GM18873 (cell line): ENCODE measurements around the gene POU2F3.
"Not testable (repeated sequence)": the region's sequence is repeated elsewhere in the genome, so short reads cannot be mapped to it uniquely, and the experiment has no call there.

Experiments used
- ATAC-seq: cut with Tn5 transposase; IDR thresholded peaks from one replicate; pipeline ENCODE4 v1.9.1; 2021; ENCODE audit warnings: mild to moderate bottlenecking, moderate library complexity, moderate number of reproducible peaks; ENCODE audit not compliant: unreplicated experiment, low FRiP score

POU2F3 gene

GRCh38 chr11:120245434-120245833 is 5.5 kb downstream of the POU2F3 start:
- no peak for ATAC-seq

DNA sequence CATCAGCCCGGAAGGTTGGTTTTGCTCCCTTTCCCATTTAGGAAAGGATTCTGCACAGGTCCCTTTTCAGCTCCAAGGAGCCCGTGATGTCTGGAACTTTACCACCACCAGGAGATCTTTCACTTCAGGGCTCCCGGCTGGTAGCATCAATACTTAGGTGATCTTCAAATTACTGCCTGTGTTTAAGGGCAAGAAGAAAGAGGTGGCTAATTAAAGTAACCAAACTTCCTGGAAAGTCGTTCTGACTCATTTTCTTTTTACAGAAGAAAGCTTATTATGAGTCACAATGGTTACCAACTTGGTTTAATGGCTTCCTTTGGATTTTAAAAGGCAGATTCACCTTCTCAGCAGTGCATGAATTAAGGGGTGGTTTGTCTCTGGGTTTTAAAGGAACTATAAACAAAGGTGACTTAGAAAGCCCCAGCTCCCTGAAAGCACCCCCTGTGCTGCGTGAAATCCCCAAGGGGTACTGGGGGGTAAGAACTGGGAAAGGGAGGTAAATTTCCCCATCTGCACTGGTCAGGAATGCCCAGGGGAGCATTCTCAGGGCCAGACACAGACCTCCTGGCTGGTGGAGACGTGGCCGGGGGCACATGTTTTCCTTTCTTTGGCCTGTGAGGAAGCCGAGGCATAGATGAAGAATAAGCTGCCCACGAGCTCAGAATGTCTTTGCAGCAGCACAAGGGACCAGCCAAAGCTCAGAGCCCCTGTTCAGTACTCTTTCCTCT is 8.8 kb downstream of the POU2F3 start:
- ATAC-seq, result peak; percentile 55

DNA sequence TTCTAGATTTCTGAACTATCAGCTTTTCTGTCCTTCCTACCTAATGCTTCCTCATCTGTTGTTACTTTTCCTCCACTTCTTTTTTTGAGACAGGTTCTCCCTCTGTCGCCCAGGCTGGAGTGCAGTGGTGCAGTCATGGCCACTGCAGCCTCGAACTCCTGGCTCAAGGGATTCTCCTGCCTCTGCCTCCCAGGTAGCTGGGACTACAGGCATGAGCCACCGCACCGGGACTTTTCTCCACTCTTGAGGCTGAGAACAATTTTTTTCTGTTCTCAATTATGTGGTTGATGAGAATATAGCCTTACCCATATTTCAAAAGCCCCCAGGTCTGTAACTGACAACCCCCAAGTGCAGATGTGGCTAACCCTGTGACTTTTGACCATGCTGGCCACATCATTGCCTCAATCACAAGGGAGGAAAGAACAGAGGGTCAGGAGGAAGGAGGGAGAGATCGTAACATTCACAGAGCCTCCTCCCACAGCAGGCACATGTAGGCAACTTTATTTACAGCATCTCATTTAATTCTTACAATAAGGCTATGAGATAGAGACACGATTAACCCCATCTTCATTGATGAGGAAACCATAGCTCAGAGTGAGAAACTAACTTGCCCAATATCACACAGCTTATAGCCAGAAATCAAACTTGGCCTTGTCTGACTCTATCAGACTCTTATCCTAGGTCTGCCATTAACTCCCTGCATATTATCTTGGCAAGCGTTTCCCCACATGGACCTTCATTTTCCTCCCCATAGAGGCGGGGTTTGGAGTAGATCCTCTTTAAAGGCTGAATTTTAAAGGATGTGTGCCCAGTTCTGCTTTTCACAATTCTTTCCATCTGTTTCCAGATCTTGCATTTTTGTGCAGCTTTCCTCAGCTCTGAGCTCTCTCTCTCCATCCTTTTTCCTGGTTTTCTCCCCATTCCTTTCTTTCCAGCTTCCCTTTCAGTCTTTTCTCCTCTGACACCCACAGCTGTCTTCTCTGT is 9.6 kb downstream of the POU2F3 start:
- ATAC-seq, result no peak

DNA sequence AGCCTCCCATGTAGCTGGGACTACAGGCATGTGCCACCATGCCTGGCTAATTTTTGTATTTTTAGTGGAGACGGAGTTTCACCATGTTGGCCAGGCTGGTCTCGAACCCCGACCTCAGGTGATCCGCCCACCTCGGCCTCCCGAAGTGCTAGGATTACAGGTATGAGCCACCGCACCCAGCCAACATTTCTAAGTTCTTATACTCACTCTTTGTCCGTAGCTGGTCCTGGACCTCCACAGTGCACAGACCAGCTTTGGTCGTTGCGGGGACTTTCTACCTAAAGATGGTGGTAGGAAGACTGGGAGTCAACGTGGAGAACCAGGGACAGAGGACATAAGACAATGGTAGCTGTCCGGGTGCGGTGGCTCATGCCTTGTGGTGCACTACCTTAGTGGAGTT is 13.4 kb downstream of the POU2F3 start:
- ATAC-seq, result not testable (repeated sequence)

DNA sequence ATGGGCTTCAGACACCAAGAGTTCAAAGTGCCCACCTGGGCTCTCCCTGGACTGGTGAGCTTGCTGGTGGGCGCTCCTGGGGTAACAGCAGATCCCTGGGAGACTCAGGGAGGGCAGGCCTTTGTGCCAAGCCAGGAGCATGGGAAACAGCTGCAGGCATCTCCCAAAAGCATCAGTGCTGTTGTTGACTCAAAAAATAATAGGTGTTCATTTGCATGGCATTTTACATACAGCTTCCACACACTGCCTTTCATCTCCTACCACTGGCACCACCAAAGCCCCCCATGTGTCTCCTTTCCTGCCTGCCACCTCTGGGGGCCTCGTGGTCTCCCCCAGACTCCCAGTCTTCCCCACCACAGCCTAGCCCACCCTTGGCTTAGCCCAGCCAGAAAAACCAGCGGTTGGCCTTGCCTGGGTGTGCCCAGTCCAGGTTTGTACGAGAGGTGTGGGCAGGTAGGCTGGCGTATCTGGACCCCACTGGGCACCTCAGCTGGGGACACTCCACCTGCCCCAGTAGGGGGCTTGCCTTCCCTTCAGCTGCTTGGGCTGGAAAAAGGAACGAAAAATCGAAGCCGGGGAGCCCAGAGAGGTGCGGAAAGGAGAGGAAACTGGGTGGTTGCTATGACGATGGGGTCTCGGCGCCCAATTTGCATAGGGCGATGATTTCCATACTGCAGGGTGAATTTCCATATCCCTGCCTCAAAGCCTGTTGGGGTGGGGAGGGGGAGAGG is 15.0 kb downstream of the POU2F3 start:
- no peak for ATAC-seq

DNA sequence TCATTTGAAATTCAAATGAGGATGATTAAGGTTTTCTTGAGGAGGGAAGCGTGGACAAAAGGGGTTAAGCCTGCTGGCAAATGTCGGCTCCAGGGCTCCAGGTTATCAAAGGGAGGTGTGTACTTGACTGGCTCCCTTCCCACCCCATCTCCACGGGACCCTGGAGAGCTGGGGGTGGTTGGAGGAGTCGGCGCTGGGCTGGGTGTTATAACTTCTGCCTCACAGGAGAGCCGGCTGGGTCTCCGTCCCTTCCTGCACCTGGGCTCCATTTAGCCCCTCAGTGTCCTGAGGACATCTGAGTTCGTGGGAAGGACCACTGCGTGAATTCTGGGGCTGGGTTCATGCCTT is 15.6 kb downstream of the POU2F3 start:
- no peak for ATAC-seq

- ATAC-seq, result no peak
Measured at GRCh38 chr11:120256178-120256577, 16.2 kb downstream of the POU2F3 start.

- no peak for ATAC-seq
Measured at GRCh38 chr11:120256779-120257178, 16.8 kb downstream of the POU2F3 start.

DNA sequence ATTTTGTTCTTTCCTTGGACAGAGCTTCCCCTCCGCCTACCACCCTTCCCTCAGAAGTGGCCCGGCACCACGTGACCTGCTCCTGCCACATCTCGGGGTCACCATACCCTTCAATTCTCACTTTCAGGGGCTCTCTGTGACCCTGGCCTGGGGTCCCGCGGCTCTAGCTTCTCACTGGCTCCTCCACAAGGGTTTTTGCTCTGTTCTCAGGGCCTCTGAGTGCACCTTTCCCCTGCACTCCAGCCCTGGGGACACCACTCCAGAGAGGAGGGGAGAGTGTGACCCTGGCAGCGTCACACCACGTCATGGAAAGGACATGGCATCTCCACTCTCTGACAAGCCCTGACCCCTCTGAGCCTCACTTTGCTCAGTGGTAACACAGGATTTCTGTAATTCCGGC is 17.4 kb downstream of the POU2F3 start:
- no peak for ATAC-seq

DNA sequence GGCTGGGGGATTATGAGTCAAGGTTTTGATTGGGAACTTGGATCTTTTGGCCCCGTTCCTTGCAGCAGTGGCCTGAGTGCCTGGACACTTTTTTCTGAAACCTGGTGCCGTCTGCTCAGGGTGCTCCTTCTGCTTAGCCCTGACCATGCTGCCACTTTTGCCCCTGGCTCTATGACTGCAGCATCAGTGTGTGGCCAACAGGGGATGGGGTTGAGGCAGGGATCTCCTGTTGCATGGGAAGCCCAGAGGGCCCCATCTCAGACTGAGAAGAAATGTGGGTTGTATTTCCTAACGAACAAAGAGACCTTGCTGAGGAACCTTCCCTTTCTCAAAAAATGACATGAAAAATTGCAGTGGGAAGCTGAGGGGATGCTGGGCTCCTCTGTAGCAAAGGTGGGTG is 18.7 kb downstream of the POU2F3 start:
- ATAC-seq, result no peak

DNA sequence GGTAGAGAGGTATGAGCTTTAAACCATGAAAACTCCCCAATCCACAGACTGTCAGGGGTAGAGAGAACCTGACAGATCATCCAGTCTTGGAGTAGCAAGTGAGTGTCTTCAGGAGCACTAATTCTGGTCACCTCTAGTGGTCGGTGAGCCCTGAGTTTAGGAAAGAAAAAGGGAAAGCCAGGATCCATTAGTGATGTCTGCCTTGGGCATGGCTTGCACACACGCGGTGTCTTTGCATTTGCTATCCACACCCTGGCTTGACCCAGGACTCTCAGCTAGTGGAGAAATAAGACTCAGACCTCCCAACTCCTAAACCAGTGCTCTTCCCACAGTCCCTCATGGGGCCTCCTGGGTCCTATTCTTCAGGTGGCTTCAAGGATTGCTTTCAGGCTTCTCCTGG is 19.3 kb downstream of the POU2F3 start:
- no peak for ATAC-seq

DNA sequence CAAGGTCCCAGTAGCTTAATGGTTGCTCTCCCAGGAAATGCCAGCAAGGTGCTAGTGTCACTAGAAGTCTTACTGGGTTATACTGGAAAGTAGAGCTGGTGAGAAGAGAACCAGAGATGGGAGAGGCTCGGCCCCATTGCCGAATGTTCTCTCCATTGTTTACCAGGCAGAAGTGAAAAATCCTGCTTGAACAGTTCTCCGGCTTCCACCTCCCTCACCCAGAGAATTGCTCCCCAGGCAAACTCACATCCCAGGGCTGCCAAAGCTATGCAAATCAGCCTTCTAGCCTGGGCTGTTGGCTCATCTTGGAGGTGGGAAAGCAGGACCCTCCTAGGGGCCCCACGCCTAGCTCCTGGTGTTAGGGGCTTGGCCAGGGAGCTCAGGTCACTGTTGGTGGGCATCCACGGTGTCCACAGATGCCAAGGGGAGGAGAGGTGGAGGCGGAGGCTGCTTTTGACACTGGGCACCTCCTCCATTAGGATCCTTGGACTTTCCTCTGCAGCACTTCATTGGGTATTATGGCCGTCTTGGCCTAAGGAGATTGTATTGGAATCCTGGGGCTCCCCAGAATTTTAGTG is 20.1 kb downstream of the POU2F3 start:
- ATAC-seq, result no peak

- no peak for ATAC-seq
Measured at GRCh38 chr11:120260616-120261015, 20.7 kb downstream of the POU2F3 start.

GRCh38 chr11:120261321-120261720 is 21.4 kb downstream of the POU2F3 start:
- no peak for ATAC-seq

DNA sequence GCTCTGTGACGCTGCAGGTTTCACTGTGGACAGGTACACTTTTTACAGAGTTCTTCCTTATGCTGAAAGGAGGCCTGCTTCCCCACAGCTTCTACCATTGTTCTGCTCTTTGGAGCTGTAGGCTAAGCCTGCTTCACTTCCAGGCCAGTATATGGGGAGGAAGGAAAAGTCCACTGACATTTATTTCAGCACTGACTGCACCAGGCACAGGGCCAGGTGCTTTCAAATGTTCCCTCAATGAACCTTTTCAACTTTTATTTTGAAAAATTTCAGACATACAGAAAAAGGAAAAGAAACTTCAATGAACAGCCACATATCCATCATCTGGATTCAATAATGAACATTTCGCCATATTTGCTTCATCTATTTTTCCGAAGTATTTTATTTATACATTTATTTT is 22.0 kb downstream of the POU2F3 start:
- ATAC-seq, result no peak

- ATAC-seq, result no peak
Measured at GRCh38 chr11:120267319-120267718, 27.4 kb downstream of the POU2F3 start.

- no peak for ATAC-seq
Measured at GRCh38 chr11:120268686-120269085, 28.7 kb downstream of the POU2F3 start.

- ATAC-seq, result no peak
Measured at GRCh38 chr11:120270386-120270785, 30.4 kb downstream of the POU2F3 start.

- no peak for ATAC-seq
Measured at GRCh38 chr11:120271672-120272071, 31.7 kb downstream of the POU2F3 start.

GRCh38 chr11:120272303-120272702 is 32.4 kb downstream of the POU2F3 start:
- no peak for ATAC-seq

- ATAC-seq, result no peak
Measured at GRCh38 chr11:120273432-120273831, 33.5 kb downstream of the POU2F3 start.
